ENCODE results near the gene CBLN3. TPM values are rescaled to one million over a fixed set of nuclear protein-coding genes. Genes with fewer than 3 reads are reported as not detected.
"Not testable (repeated sequence)": the region's sequence is repeated elsewhere in the genome, so short reads cannot be mapped to it uniquely, and the experiment has no call there.

The CBLN3 gene
- polyA plus RNA-seq (ENCODE audit: insufficient read length): 2.4 TPM

GRCh38 chr14:24429395-24430142 is at the start of gene CBLN3, which contains the start of gene KHNYN:
Gene CBLN3 (minus strand): TSS chr14:24429668. CDS start chr14:24429054, 614 bp downstream.
Gene KHNYN (plus strand): TSS chr14:24429954. CDS start chr14:24430731, 777 bp downstream.
- DNase-seq (ENCODE audit: low read depth): peak; percentile 76

- no peak for DNase-seq (ENCODE audit: low read depth)
Observed at GRCh38 chr14:24475261-24475660, 45.8 kb upstream of the CBLN3 start.

GRCh38 chr14:24473211-24473610 is 43.7 kb upstream of the CBLN3 start:
- DNase-seq (ENCODE audit: low read depth): no peak

- DNase-seq (ENCODE audit: low read depth): not testable (repeated sequence)
Observed at GRCh38 chr14:24470450-24470849, 41.0 kb upstream of the CBLN3 start.

GRCh38 chr14:24465805-24466204 is 36.3 kb upstream of the CBLN3 start:
- no peak for DNase-seq (ENCODE audit: low read depth)

GRCh38 chr14:24465368-24465767 is 35.9 kb upstream of the CBLN3 start:
- no peak for DNase-seq (ENCODE audit: low read depth)

- no peak for DNase-seq (ENCODE audit: low read depth)
Observed at GRCh38 chr14:24463884-24464785, 34.7 kb upstream of the CBLN3 start.

- DNase-seq (ENCODE audit: low read depth): no peak
Observed at GRCh38 chr14:24463017-24463883, 33.8 kb upstream of the CBLN3 start.

GRCh38 chr14:24461336-24461735 is 31.9 kb upstream of the CBLN3 start:
- DNase-seq (ENCODE audit: low read depth): no peak

GRCh38 chr14:24459331-24459730 is 29.9 kb upstream of the CBLN3 start:
- no peak for DNase-seq (ENCODE audit: low read depth)

- DNase-seq (ENCODE audit: low read depth): no peak
Observed at GRCh38 chr14:24458736-24459135, 29.3 kb upstream of the CBLN3 start.

GRCh38 chr14:24456980-24457379 is 27.5 kb upstream of the CBLN3 start:
- DNase-seq (ENCODE audit: low read depth): no peak

- DNase-seq (ENCODE audit: low read depth): not testable (repeated sequence)
Observed at GRCh38 chr14:24450828-24451227, 21.4 kb upstream of the CBLN3 start.

GRCh38 chr14:24443053-24443665 is 13.7 kb upstream of the CBLN3 start:
- no peak for DNase-seq (ENCODE audit: low read depth)

- peak; percentile 100 for DNase-seq (ENCODE audit: low read depth)
Observed at GRCh38 chr14:24442240-24443052, 13.0 kb upstream of the CBLN3 start, which contains the start of gene SDR39U1. Gene SDR39U1 (minus strand): TSS chr14:24442776. CDS start chr14:24442769, 7 bp downstream.

- no peak for DNase-seq (ENCODE audit: low read depth)
Observed at GRCh38 chr14:24441904-24442239, 12.4 kb upstream of the CBLN3 start.

- no peak for DNase-seq (ENCODE audit: low read depth)
Observed at GRCh38 chr14:24441485-24441884, 12.0 kb upstream of the CBLN3 start.

GRCh38 chr14:24440606-24441399 is 11.3 kb upstream of the CBLN3 start:
- no peak for DNase-seq (ENCODE audit: low read depth)

- no peak for DNase-seq (ENCODE audit: low read depth)
Observed at GRCh38 chr14:24439830-24440605, 10.6 kb upstream of the CBLN3 start.

All from forelimb muscle (tissue), 1 donor.